ENCODE measurements around the gene NPAS3.
A peak's percentile ranks its signal among the peaks of the same experiment; 100 is the strongest.

Gene NPAS3

GRCh38 chr14:33452995-33453394 lies 514.3 kb downstream of the NPAS3 start:
- Histone ChIP-seq H3K27ac (ENCODE audit: extremely low read depth, low read depth, low read length) (no peak overlapping the region), H3K4me3 (ENCODE audit: low read depth, low read length) (no peak overlapping the region), H3K4me1 (ENCODE audit: control insufficient read depth, insufficient read depth, low read length) (peaks cover 7% of the 10 kb centered on the region), H3K36me3 (ENCODE audit: control insufficient read depth in 2 of 2, insufficient read depth in 1 of 2, low read length in 2 of 2) (no peaks in the 10 kb centered on the region), H3K9me3 (ENCODE audit: control insufficient read depth, insufficient read depth, low read depth, low read length) (no peaks in the 10 kb centered on the region)
- CTCF ChIA-PET: no interaction called here
- POLR2A ChIA-PET: no interaction called here
- TF ChIP-seq ZIC2 (tag by site-specific recombination; IDR thresholded peaks at IDR 0.05): peak; percentile 75
- TF ChIP-seq ZNF792 (tag by site-specific recombination; IDR thresholded peaks at IDR 0.05): no peak
- TF ChIP-seq OSR2 (tag by site-specific recombination; IDR thresholded peaks at IDR 0.05): no peak
- TF ChIP-seq ZNF837 (tag by site-specific recombination; IDR thresholded peaks at IDR 0.05): no peak
- TF ChIP-seq ZSCAN18 (tag by site-specific recombination; IDR thresholded peaks at IDR 0.05): no peak
- peak; percentile 13; the same call in 1 of the 2 replicates for TF ChIP-seq FEZF1 (tag by site-specific recombination; IDR thresholded peaks at IDR 0.05)
- no peak for TF ChIP-seq ZNF701 (tag by site-specific recombination; IDR thresholded peaks at IDR 0.05)
- TF ChIP-seq HOXA7 (CRISPR knock-in tag; IDR thresholded peaks at IDR 0.05; ENCODE audit: borderline replicate concordance): no peak
- TF ChIP-seq ZNF629 (tag by site-specific recombination; IDR thresholded peaks at IDR 0.05): no peak

- no peak overlapping the region for H3K27ac ChIP-seq (ENCODE audit: extremely low read depth, low read depth, low read length)
- ChIA-PET POLR2A (no interaction called here), CTCF (interaction anchor here (0.6 kb wide), 1 partner anchor 21 kb away, joined by 3 read pairs; no protein-coding TSS in a partner anchor)
- H3K36me3 ChIP-seq (ENCODE audit: control insufficient read depth in 2 of 2, insufficient read depth in 1 of 2, low read length in 2 of 2): no peaks in the 10 kb centered on the region
- H3K4me3 ChIP-seq (ENCODE audit: low read depth, low read length): no peak overlapping the region
- no peaks in the 10 kb centered on the region for H3K9me3 ChIP-seq (ENCODE audit: control insufficient read depth, insufficient read depth, low read depth, low read length)
- peaks cover 7% of the 10 kb centered on the region for H3K4me1 ChIP-seq (ENCODE audit: control insufficient read depth, insufficient read depth, low read length)
- TF ChIP-seq PRDM10 (tag by site-specific recombination; IDR thresholded peaks at IDR 0.05): peak; percentile 25; the same call in 1 of the 2 replicates
- TF ChIP-seq ZNF133 (tag by site-specific recombination; IDR thresholded peaks at IDR 0.05): no peak
Measured at GRCh38 chr14:33454022-33454595, 515.4 kb downstream of the NPAS3 start.

GRCh38 chr14:33454707-33455106 lies 516.0 kb downstream of the NPAS3 start:
- TF ChIP-seq SCRT2 (tag by site-specific recombination; IDR thresholded peaks at IDR 0.05): peak; percentile 62; the same call in 1 of the 2 replicates
- TF ChIP-seq BCL11A (tag by site-specific recombination; IDR thresholded peaks at IDR 0.05; ENCODE audit: low read depth): no peak
- TF ChIP-seq ZNF174 (tag by site-specific recombination; IDR thresholded peaks at IDR 0.05): no peak
- no peaks in the 10 kb centered on the region for H3K36me3 ChIP-seq (ENCODE audit: control insufficient read depth in 2 of 2, insufficient read depth in 1 of 2, low read length in 2 of 2)
- peaks cover 7% of the 10 kb centered on the region for H3K4me1 ChIP-seq (ENCODE audit: control insufficient read depth, insufficient read depth, low read length)
- H3K4me3 ChIP-seq (ENCODE audit: low read depth, low read length): no peak overlapping the region
- CTCF ChIA-PET: no interaction called here
- H3K9me3 ChIP-seq (ENCODE audit: control insufficient read depth, insufficient read depth, low read depth, low read length): no peaks in the 10 kb centered on the region
- POLR2A ChIA-PET: no interaction called here
- no peak overlapping the region for H3K27ac ChIP-seq (ENCODE audit: extremely low read depth, low read depth, low read length)
